Psoas muscle (tissue), 8 donors: ENCODE measurements around the gene DNAJC15. TPM values are rescaled to one million over a fixed set of nuclear protein-coding genes. Genes with fewer than 3 reads are reported as not detected.

Source experiments
- ATAC-seq, 4 donors: fragments of 200-7000 bp; cut with Tn5 transposase; one replicate each; pipeline ENCODE4 v1.9.1; 2020; ENCODE audit warnings: moderate library complexity in 3 of 4, mild to moderate bottlenecking in 2 of 4
- DNase-seq, 2 donors: peaks; one replicate each; pipeline ENCODE4 v3.0.0-alpha.2; 2020
- H3K27ac ChIP-seq: fragments of 200-600 bp; one replicate; pipeline ENCODE4 v1.8.0; 2022
- H3K27me3 ChIP-seq, 3 donors: fragments of 200-600 bp in 1 of 3; one replicate each; pipeline versions ENCODE4 v1.6.1 to v1.8.0; 2013 to 2022; ENCODE audit warnings: low read length in 2 of 3, mild to moderate bottlenecking in 2 of 3, moderate library complexity in 1 of 3; ENCODE audit not compliant: insufficient read depth in 3 of 3
- H3K36me3 ChIP-seq, 2 donors: fragments of 200-600 bp in 1 of 2; one replicate each; pipeline versions ENCODE4 v1.6.1 to v1.8.0; 2013 to 2022; ENCODE audit warnings: low read depth in 1 of 2, mild to moderate bottlenecking in 1 of 2, moderate library complexity in 1 of 2; ENCODE audit not compliant: insufficient read depth in 1 of 2
- H3K4me1 ChIP-seq: fragments of 200-600 bp; one replicate; pipeline ENCODE4 v1.8.0; 2022
- H3K4me3 ChIP-seq: fragments of 200-600 bp; one replicate; pipeline ENCODE4 v1.8.0; 2022; ENCODE audit warnings: mild to moderate bottlenecking
- H3K9me3 ChIP-seq: fragments of 200-600 bp; one replicate; pipeline ENCODE4 v1.8.0; 2022
- CTCF ChIP-seq: fragments of 200-600 bp; IDR thresholded peaks from one replicate; pipeline ENCODE4 v1.8.0; 2022; ENCODE audit warnings: antibody characterized with exemption
- WGBS, 3 donors: extraction: QIAGEN DNeasy Blood & Tissue Kit; methylation state at CpG; one replicate each; pipeline versions ENCODE4 v1.1.6 to v1.1.7; 2013; 5-methylcytosine and 5-hydroxymethylcytosine counted together
- intact Hi-C, 2 donors: fragments of 100-400 bp; cut with DNase I; formaldehyde crosslinking; loops; one replicate each; pipeline versions ENCODE4 v1.11.0 to v1.14.2; 2022
- polyA plus RNA-seq, 3 donors: library from polyadenylated mRNA; stranded (reverse); fragments of 200-250 nt; gene quantifications; one replicate each; pipeline ENCODE4 v1.2.3, GENCODE V29; 2013
- total RNA-seq, 4 donors: library from RNA; stranded (reverse); fragmentation: NEBNext Ultra II Directional in 2 of 4; extraction: Animal tissue kit (Norgen Biotek cat#: 25700) in 2 of 4; gene quantifications; one replicate each; pipeline versions ENCODE4 v1.2.1 to v1.2.4, GENCODE V29; 2021 to 2023
- donor health status: healthy with polysubstance abuse.
- donor health status: DM: no; HTN: no; CAD: no; lungs with moderate emphysema.
- donor health status: Bipolar disorder and iron deficiency.
- donor health status: healthy.
- donor health status: DM: yes; HTN: yes; CAD: no.
- donor health status: DM: no; HTN: no; CAD: no.
- donor health status: DM: no; HTN: no; CAD: no.
- donor health status: DM: yes; HTN: yes; CAD: no.

The DNAJC15 gene
- total and polyA plus RNA-seq, 7 donors: 9.4 to 22.4 (median 13.6) TPM

- Histone ChIP-seq H3K9me3 (peaks cover 6% of the 10 kb centered on the region), H3K4me3 (no peak overlapping the region), H3K27ac (no peak overlapping the region), H3K27me3 (no peaks in the 10 kb centered on the region), H3K4me1 (no peaks in the 10 kb centered on the region), H3K36me3 (no peaks in the 10 kb centered on the region)
- DNase-seq (no peak), ATAC-seq (no peak)
- intact Hi-C loops: no loop called here
- no peak for TF ChIP-seq CTCF
- WGBS, 3 donors: 93 to 94% (median 93%) methylated on average over 4 of the region's 4 CpGs
Measured at GRCh38 chr13:43102304-43102703, 78.9 kb downstream of the DNAJC15 start.

GRCh38 chr13:43107780-43108179, 84.4 kb downstream of the DNAJC15 start:
- no peak overlapping the region for H3K4me3 ChIP-seq
- intact Hi-C loops: no loop called here
- H3K27ac ChIP-seq: no peak overlapping the region
- no peaks in the 10 kb centered on the region for H3K4me1 ChIP-seq
- no peak for DNase-seq
- no peaks in the 10 kb centered on the region for H3K27me3 ChIP-seq
- TF ChIP-seq CTCF: no peak
- no peak for ATAC-seq
- H3K36me3 ChIP-seq: no peaks in the 10 kb centered on the region
- H3K9me3 ChIP-seq: no peaks in the 10 kb centered on the region
- WGBS, 3 donors: 75 to 84% (median 79%) methylated on average over 2 of the region's 2 CpGs

GRCh38 chr13:43110036-43110435, 86.7 kb downstream of the DNAJC15 start:
- intact Hi-C loops: no loop called here
- ATAC-seq (no peak), DNase-seq (no peak)
- Histone ChIP-seq H3K27ac (no peak overlapping the region), H3K4me1 (no peaks in the 10 kb centered on the region), H3K9me3 (no peaks in the 10 kb centered on the region), H3K4me3 (no peak overlapping the region), H3K36me3 (no peaks in the 10 kb centered on the region), H3K27me3 (no peaks in the 10 kb centered on the region)
- no peak for TF ChIP-seq CTCF
- 63 to 72% (median 67%) methylated on average over 5 of the region's 5 CpGs for WGBS, 3 donors

- Histone ChIP-seq H3K9me3 (no peaks in the 10 kb centered on the region), H3K27ac (no peak overlapping the region), H3K4me1 (no peaks in the 10 kb centered on the region), H3K36me3 (no peaks in the 10 kb centered on the region), H3K4me3 (no peak overlapping the region), H3K27me3 (no peaks in the 10 kb centered on the region)
- intact Hi-C loops: no loop called here
- DNase-seq (no peak), ATAC-seq (no peak)
- TF ChIP-seq CTCF: no peak
- WGBS, 3 donors: 93 to 97% (median 96%) methylated on average over 2 of the region's 2 CpGs
Measured at GRCh38 chr13:43110658-43111057, 87.3 kb downstream of the DNAJC15 start.
